Measurements from ENCODE around the gene FBLN7. TPM values are rescaled to one million over a fixed set of nuclear protein-coding genes. Genes with fewer than 3 reads are reported as not detected.

FBLN7 gene
- total RNA-seq, 1 donor from 2014 or later = 1.6 TPM

DNA sequence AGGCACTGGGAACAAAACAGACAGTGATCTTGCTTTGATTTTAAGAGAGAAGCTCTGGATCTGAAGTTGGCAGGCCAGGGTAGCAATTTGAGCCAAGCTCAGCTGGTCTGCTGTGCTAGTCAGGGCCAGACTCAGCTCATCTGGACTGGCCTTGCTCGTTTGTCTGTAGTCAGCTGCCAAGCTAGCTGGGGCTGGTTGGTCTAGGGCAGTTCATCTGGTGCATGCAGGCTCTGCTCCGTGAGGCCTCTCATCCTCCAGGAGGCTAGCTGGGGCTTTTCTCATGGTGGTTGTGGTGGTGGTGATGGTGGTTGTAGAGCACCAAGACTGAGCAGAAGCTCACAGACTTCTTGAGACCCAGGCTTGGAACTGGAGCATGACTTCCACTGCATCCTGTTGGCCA is 10.3 kb downstream of the FBLN7 start:
- no peak overlapping the region for H3K4me3 ChIP-seq (ENCODE audit: low read depth, low read length)
- DNase-seq (ENCODE audit: low read depth) = no peak
- TF ChIP-seq CTCF (conservative IDR thresholded peaks at IDR 0.05; ENCODE audit: low read depth, low read length) = no peak

DNA sequence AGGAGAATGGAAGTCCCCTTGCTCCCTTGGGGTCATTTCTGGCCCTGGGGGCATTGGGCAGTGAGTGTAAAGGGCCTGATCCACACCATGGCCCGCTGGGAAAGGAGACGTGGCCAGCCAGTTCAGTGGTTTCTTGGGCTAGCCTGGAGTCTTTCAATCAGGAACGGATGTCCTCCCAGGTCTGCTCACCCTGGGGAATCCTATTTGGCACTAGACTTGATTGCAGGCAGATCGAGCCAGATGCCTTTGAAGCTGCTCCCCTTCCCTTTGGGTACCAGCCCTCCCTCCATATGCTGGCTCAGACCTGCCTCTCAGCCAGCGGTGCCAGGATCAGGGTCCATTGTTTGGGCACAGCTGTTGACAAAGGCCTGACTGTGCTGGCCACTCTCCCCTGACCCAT is 11.0 kb downstream of the FBLN7 start:
- H3K4me3 ChIP-seq (ENCODE audit: low read depth, low read length) = no peak overlapping the region
- no peak for TF ChIP-seq CTCF (conservative IDR thresholded peaks at IDR 0.05; ENCODE audit: low read depth, low read length)
- no peak for DNase-seq (ENCODE audit: low read depth)

- DNase-seq (ENCODE audit: low read depth) = no peak
- H3K4me3 ChIP-seq (ENCODE audit: low read depth, low read length) = no peak overlapping the region
- no peak for TF ChIP-seq CTCF (conservative IDR thresholded peaks at IDR 0.05; ENCODE audit: low read depth, low read length)
Observed at GRCh38 chr2:112149866-112150435, 11.8 kb downstream of the FBLN7 start.

- no peak for TF ChIP-seq CTCF (conservative IDR thresholded peaks at IDR 0.05; ENCODE audit: low read depth, low read length)
- DNase-seq (ENCODE audit: low read depth) = peak; percentile 91
Observed at GRCh38 chr2:112150447-112150846, 12.3 kb downstream of the FBLN7 start.

DNA sequence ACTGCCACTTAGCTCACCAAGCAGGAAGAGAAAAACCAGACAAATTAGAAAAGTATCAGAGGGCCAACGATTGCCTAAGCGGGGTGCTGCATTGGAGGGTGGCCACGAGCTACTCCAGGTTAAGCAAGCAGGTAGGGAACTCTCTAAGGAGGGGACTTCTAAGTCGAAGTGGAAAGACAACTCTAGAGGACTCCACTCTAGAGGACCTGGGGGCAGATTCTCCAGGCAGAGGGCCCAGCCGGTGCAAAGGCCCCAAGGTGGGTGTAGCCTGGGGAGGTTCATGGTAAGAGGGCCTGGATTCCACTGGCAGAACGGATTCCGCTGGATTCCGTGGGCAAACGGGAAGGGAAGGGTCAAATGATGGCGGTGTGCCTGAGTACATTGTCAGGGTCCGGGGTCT is 12.7 kb downstream of the FBLN7 start:
- DNase-seq (ENCODE audit: low read depth) = no peak
- TF ChIP-seq CTCF (conservative IDR thresholded peaks at IDR 0.05; ENCODE audit: low read depth, low read length) = no peak

More at GRCh38 chr2:112150447-112150846, 12.3 kb downstream of the FBLN7 start:
- no peak overlapping the region for H3K4me3 ChIP-seq (ENCODE audit: low read depth, low read length)

DNA sequence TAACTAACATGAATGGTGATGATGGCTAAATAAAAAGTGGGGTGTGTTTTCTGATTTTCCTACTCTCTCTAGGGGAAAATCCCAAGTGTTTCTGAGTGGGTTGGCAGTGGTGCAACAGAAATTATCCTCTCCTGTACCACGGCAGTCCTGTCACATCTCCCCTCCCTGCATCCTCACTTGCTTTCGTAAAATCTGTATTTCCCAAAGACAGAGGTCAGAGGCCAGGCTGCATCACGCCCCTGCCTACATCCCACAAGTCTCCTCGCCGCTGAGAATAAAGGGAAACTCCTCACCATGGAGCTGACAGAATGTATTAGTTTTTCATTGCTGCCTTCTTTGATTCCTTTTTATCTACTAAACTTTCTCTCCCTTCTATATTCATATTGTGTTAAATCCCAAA is 13.1 kb downstream of the FBLN7 start:
- no peak for TF ChIP-seq CTCF (conservative IDR thresholded peaks at IDR 0.05; ENCODE audit: low read depth, low read length)
- no peak for DNase-seq (ENCODE audit: low read depth)
- H3K4me3 ChIP-seq (ENCODE audit: low read depth, low read length) = no peak overlapping the region

More for the DNA sequence above, 12.7 kb downstream of the FBLN7 start:
- H3K4me3 ChIP-seq (ENCODE audit: low read depth, low read length) = no peak overlapping the region

- no peak overlapping the region for H3K4me3 ChIP-seq (ENCODE audit: low read depth, low read length)
- TF ChIP-seq CTCF (conservative IDR thresholded peaks at IDR 0.05; ENCODE audit: low read depth, low read length) = no peak
- DNase-seq (ENCODE audit: low read depth) = no peak
Observed at GRCh38 chr2:112151701-112152440, 13.7 kb downstream of the FBLN7 start.
